Large intestine (tissue), 1 donor: Measurements from ENCODE around the gene IBTK. TPM values are rescaled to one million over a fixed set of nuclear protein-coding genes. Genes with fewer than 3 reads are reported as not detected.

Source experiments
- polyA plus RNA-seq: library from polyadenylated mRNA; unstranded; fragments of 120-200 nt; gene quantifications from one replicate; pipeline ENCODE4 v1.2.1, GENCODE V29; 2013

The IBTK gene
- polyA plus RNA-seq, 1 donor: 41.2 TPM

Other genes with a start within 250 kb of the IBTK start
- gene TPBG, start 116.1 kb upstream of the IBTK start, polyA plus RNA-seq: 5.4 TPM